Measurements from ENCODE around the gene MFAP4. TPM values are rescaled to one million over a fixed set of nuclear protein-coding genes. Genes with fewer than 3 reads are reported as not detected.

The MFAP4 gene
- total and polyA plus RNA-seq, 11 donors: 15.7 to 84.3 (median 35.7) TPM

GRCh38 chr17:19409509-19409908 lies 22.5 kb upstream of the MFAP4 start:
- 89 to 100% (median 93%) methylated on average over 3 of the region's 3 CpGs for WGBS, 4 donors
- Histone ChIP-seq H3K27ac (no peak overlapping the region), H3K9me3 (no peaks in the 10 kb centered on the region), H3K36me3 (no peaks in the 10 kb centered on the region), H3K27me3 (no peaks in the 10 kb centered on the region), H3K4me3 (no peak overlapping the region), H3K4me1 (peaks cover 0 to 14% (median 0%) of the 10 kb centered on the region in 12 donors)
- intact Hi-C loops (cut with DNase I): no loop called here
- DNase-seq (no peak), ATAC-seq (no peak)
- TF ChIP-seq CTCF (IDR thresholded peaks at IDR 0.05) (no peak), POLR2A (IDR thresholded peaks at IDR 0.05) (no peak)

GRCh38 chr17:19409066-19409465 lies 22.1 kb upstream of the MFAP4 start:
- ATAC-seq: no peak
- Histone ChIP-seq H3K4me1 (peaks cover 0 to 14% (median 0%) of the 10 kb centered on the region in 12 donors), H3K4me3 (no peak overlapping the region), H3K36me3 (no peaks in the 10 kb centered on the region), H3K9me3 (no peaks in the 10 kb centered on the region), H3K27me3 (no peaks in the 10 kb centered on the region), H3K27ac (no peak overlapping the region)
- no peak for DNase-seq
- intact Hi-C loops (cut with DNase I): no loop called here
- WGBS, 4 donors: 95 to 100% (median 96%) methylated on average over 3 of the region's 3 CpGs
- TF ChIP-seq CTCF (IDR thresholded peaks at IDR 0.05): no peak
- no peak for TF ChIP-seq POLR2A (IDR thresholded peaks at IDR 0.05)

- no peaks in the 10 kb centered on the region for H3K27me3 ChIP-seq
- ATAC-seq: no peak
- WGBS, 4 donors: 95 to 100% (median 95%) methylated on average over 2 of the region's 2 CpGs
- TF ChIP-seq CTCF (IDR thresholded peaks at IDR 0.05): no peak
- no peak for TF ChIP-seq POLR2A (IDR thresholded peaks at IDR 0.05)
- no peak overlapping the region for H3K4me3 ChIP-seq
- intact Hi-C loops (cut with DNase I): no loop called here
- no peaks in the 10 kb centered on the region for H3K9me3 ChIP-seq
- H3K4me1 ChIP-seq: peaks cover 0 to 14% (median 0%) of the 10 kb centered on the region in 12 donors
- no peak overlapping the region for H3K27ac ChIP-seq
- H3K36me3 ChIP-seq: no peaks in the 10 kb centered on the region
- no peak for DNase-seq
Measured at GRCh38 chr17:19408346-19408710, 21.3 kb upstream of the MFAP4 start.

GRCh38 chr17:19407601-19408345 lies 20.8 kb upstream of the MFAP4 start:
- H3K27ac ChIP-seq: no peak overlapping the region
- TF ChIP-seq POLR2A (IDR thresholded peaks at IDR 0.05) (no peak), CTCF (IDR thresholded peaks at IDR 0.05) (no peak)
- H3K27me3 ChIP-seq: no peaks in the 10 kb centered on the region
- ATAC-seq (no peak), DNase-seq (no peak)
- WGBS, 4 donors: 95 to 98% (median 97%) methylated on average over 10 of the region's 10 CpGs
- no peaks in the 10 kb centered on the region for H3K9me3 ChIP-seq
- no peaks in the 10 kb centered on the region for H3K36me3 ChIP-seq
- peaks cover 0 to 14% (median 0%) of the 10 kb centered on the region in 12 donors for H3K4me1 ChIP-seq
- H3K4me3 ChIP-seq: no peak overlapping the region
- intact Hi-C loops (cut with DNase I): no loop called here

All from heart left ventricle (tissue), 16 donors.